Measurements from ENCODE around the gene POLR3A. TPM values are rescaled to one million over a fixed set of nuclear protein-coding genes. Genes with fewer than 3 reads are reported as not detected.
A peak's percentile ranks its signal among the peaks of the same experiment; 100 is the strongest.

POLR3A gene
- total RNA-seq, 1 donor from 2014 or later: 19.5 TPM

- H3K27me3 Mint-ChIP-seq (ENCODE audit: unreplicated experiment): peaks cover 2% of the 10 kb centered on the region
- H3K9me3 Mint-ChIP-seq (ENCODE audit: unreplicated experiment): no peaks in the 10 kb centered on the region
- H3K4me3 Mint-ChIP-seq (ENCODE audit: unreplicated experiment): peak overlapping the region; percentile 78
- peak; percentile 85 for DNase-seq (ENCODE audit: extremely low spot score, unreplicated experiment)
- H3K36me3 Mint-ChIP-seq (ENCODE audit: unreplicated experiment): no peaks in the 10 kb centered on the region
- peak overlapping the region; percentile 67 for H3K27ac Mint-ChIP-seq (ENCODE audit: unreplicated experiment)
- H3K4me1 Mint-ChIP-seq (ENCODE audit: unreplicated experiment): peaks cover 28% of the 10 kb centered on the region
- no peak for TF ChIP-seq CTCF (IDR thresholded peaks at IDR 0.05)
Measured at GRCh38 chr10:77925795-77926565, 103.3 kb downstream of the POLR3A start.

DNA sequence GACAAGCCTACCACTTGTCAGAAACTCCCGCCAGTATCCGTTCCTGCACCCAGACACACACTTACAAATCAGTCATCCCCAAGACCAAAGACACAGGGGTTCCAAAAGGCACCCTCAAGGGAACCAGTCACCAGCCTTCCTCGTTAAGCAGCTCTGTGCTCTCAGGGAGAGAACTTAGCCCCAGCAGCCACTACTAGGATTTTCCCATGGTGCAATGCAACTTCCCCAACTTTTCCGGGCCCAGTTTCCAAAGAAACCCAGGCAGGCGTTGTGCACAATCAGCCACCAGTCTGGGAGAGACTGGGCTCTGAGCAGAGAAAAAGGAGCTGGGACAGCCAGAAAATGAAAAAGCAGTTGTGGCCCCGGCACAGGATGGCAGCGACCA lies 103.9 kb downstream of the POLR3A start:
- TF ChIP-seq CTCF (IDR thresholded peaks at IDR 0.05): no peak
- Mint-ChIP-seq H3K4me1 (ENCODE audit: unreplicated experiment) (peaks cover 34% of the 10 kb centered on the region), H3K9me3 (ENCODE audit: unreplicated experiment) (no peaks in the 10 kb centered on the region), H3K27me3 (ENCODE audit: unreplicated experiment) (peaks cover 2% of the 10 kb centered on the region), H3K4me3 (ENCODE audit: unreplicated experiment) (peak overlapping the region; percentile 78), H3K27ac (ENCODE audit: unreplicated experiment) (peak overlapping the region; percentile 67), H3K36me3 (ENCODE audit: unreplicated experiment) (no peaks in the 10 kb centered on the region)
- no peak for DNase-seq (ENCODE audit: extremely low spot score, unreplicated experiment)

GRCh38 chr10:77922566-77923179 lies 106.6 kb downstream of the POLR3A start:
- no peaks in the 10 kb centered on the region for H3K27me3 Mint-ChIP-seq (ENCODE audit: unreplicated experiment)
- no peak overlapping the region for H3K27ac Mint-ChIP-seq (ENCODE audit: unreplicated experiment)
- H3K4me1 Mint-ChIP-seq (ENCODE audit: unreplicated experiment): peaks cover 47% of the 10 kb centered on the region
- DNase-seq (ENCODE audit: extremely low spot score, unreplicated experiment): no peak
- H3K36me3 Mint-ChIP-seq (ENCODE audit: unreplicated experiment): no peaks in the 10 kb centered on the region
- H3K4me3 Mint-ChIP-seq (ENCODE audit: unreplicated experiment): no peak overlapping the region
- no peaks in the 10 kb centered on the region for H3K9me3 Mint-ChIP-seq (ENCODE audit: unreplicated experiment)
- TF ChIP-seq CTCF (IDR thresholded peaks at IDR 0.05): no peak

- Mint-ChIP-seq H3K4me3 (ENCODE audit: unreplicated experiment) (no peak overlapping the region), H3K9me3 (ENCODE audit: unreplicated experiment) (no peaks in the 10 kb centered on the region), H3K27me3 (ENCODE audit: unreplicated experiment) (no peaks in the 10 kb centered on the region), H3K27ac (ENCODE audit: unreplicated experiment) (no peak overlapping the region), H3K36me3 (ENCODE audit: unreplicated experiment) (no peaks in the 10 kb centered on the region), H3K4me1 (ENCODE audit: unreplicated experiment) (peaks cover 43% of the 10 kb centered on the region)
- DNase-seq (ENCODE audit: extremely low spot score, unreplicated experiment): no peak
- no peak for TF ChIP-seq CTCF (IDR thresholded peaks at IDR 0.05)
Measured at GRCh38 chr10:77922055-77922454, 107.3 kb downstream of the POLR3A start.

- H3K36me3 Mint-ChIP-seq (ENCODE audit: unreplicated experiment): no peaks in the 10 kb centered on the region
- no peaks in the 10 kb centered on the region for H3K9me3 Mint-ChIP-seq (ENCODE audit: unreplicated experiment)
- peaks cover 43% of the 10 kb centered on the region for H3K4me1 Mint-ChIP-seq (ENCODE audit: unreplicated experiment)
- TF ChIP-seq CTCF (IDR thresholded peaks at IDR 0.05): no peak
- H3K27ac Mint-ChIP-seq (ENCODE audit: unreplicated experiment): no peak overlapping the region
- H3K4me3 Mint-ChIP-seq (ENCODE audit: unreplicated experiment): no peak overlapping the region
- H3K27me3 Mint-ChIP-seq (ENCODE audit: unreplicated experiment): no peaks in the 10 kb centered on the region
- DNase-seq (ENCODE audit: extremely low spot score, unreplicated experiment): no peak
Measured at GRCh38 chr10:77921395-77921794, 107.9 kb downstream of the POLR3A start.
